OCI-LY7 (cell line): Measurements from ENCODE around the gene TMEM253. TPM values are rescaled to one million over a fixed set of nuclear protein-coding genes. Genes with fewer than 3 reads are reported as not detected.

Source experiments
- BruUV-seq: library from RNA; stranded (reverse); fragments of 400-500 nt; replicated peaks from 2 replicates; lab custom pipeline; 2021; lab: Mats Ljungman, UMichigan
- CTCF ChIA-PET: fragments of 300-600 bp; sonication (Branson Sonifier 250); formaldehyde crosslinking; loops from one replicate; lab custom pipeline; 2022; ENCODE audit warnings: antibody characterized with exemption; ENCODE audit not compliant: unreplicated experiment; lab: Charles Lee
- POLR2A ChIA-PET: fragments of 300-600 bp; sonication (Branson Sonifier 250); formaldehyde crosslinking; loops from one replicate; lab custom pipeline; 2022; ENCODE audit warnings: antibody characterized with exemption; lab: Charles Lee
- DNase-seq: peaks from one replicate; pipeline ENCODE4 v3.0.0-alpha.2; 2015; ENCODE audit warnings: low spot score
- H2AFZ ChIP-seq: fragments of 200-600 bp; sonication (generic), shearing (Covaris generic); 2 replicates; pipeline ENCODE4 v1.6.1; 2014; ENCODE audit warnings: mild to moderate bottlenecking, antibody characterized with exemption, low read length, moderate library complexity
- H3K27ac ChIP-seq: fragments of 200-600 bp; sonication (generic); 2 replicates; pipeline ENCODE4 v1.5.1; 2014; ENCODE audit warnings: mixed run types, low read depth, mild to moderate bottlenecking, moderate library complexity, low read length, inconsistent platforms; ENCODE audit not compliant: poor library complexity, severe bottlenecking
- H3K36me3 ChIP-seq: fragments of 200-600 bp; sonication (generic); 2 replicates; pipeline ENCODE4 v1.6.1; 2014; ENCODE audit warnings: mild to moderate bottlenecking, antibody characterized with exemption, low read length, moderate library complexity, mixed read lengths; ENCODE audit not compliant: insufficient read depth
- H3K4me1 ChIP-seq: fragments of 200-600 bp; sonication (generic); 2 replicates; pipeline ENCODE4 v1.5.1; 2014; ENCODE audit warnings: mild to moderate bottlenecking, low read length; ENCODE audit not compliant: insufficient read depth, poor library complexity, severe bottlenecking
- H3K4me2 ChIP-seq: fragments of 200-600 bp; sonication (generic); 2 replicates; pipeline ENCODE4 v1.6.1; 2014; ENCODE audit warnings: mild to moderate bottlenecking, low read length
- H3K4me3 ChIP-seq: fragments of 200-600 bp; sonication (generic); 2 replicates; pipeline ENCODE4 v1.5.1; 2014; ENCODE audit warnings: mild to moderate bottlenecking, low read depth, low read length; ENCODE audit not compliant: poor library complexity, severe bottlenecking
- H3K79me2 ChIP-seq: fragments of 200-600 bp; sonication (generic); 2 replicates; pipeline ENCODE4 v1.6.1; 2016; ENCODE audit warnings: low read depth, mild to moderate bottlenecking, low read length, moderate library complexity, mixed read lengths; ENCODE audit not compliant: insufficient read depth
- H3K9me2 ChIP-seq: fragments of 200-600 bp; sonication (generic); 2 replicates; pipeline ENCODE4 v1.6.1; 2016; ENCODE audit warnings: mild to moderate bottlenecking, low read length, mixed read lengths; ENCODE audit not compliant: insufficient read depth
- H3K9me3 ChIP-seq: fragments of 200-600 bp; sonication (generic); 2 replicates; pipeline ENCODE4 v1.6.1; 2014; ENCODE audit warnings: mild to moderate bottlenecking, mixed run types, low read length, mixed read lengths
- H4K20me1 ChIP-seq: fragments of 200-600 bp; sonication (generic); 2 replicates; pipeline ENCODE4 v1.6.1; 2014; ENCODE audit warnings: mild to moderate bottlenecking, antibody characterized with exemption, low read length, moderate library complexity, mixed read lengths; ENCODE audit not compliant: insufficient read depth
- CTCF ChIP-seq: fragments of 200-600 bp; sonication (generic); conservative IDR thresholded peaks from 2 replicates; pipeline ENCODE4 v1.5.1; 2014; ENCODE audit warnings: mild to moderate bottlenecking, antibody characterized with exemption, low read length, moderate library complexity, mixed read lengths
- EZH2phosphoT487 ChIP-seq: fragments of 200-600 bp; sonication (generic); IDR thresholded peaks from 2 replicates; pipeline ENCODE4 v1.6.1; 2018; ENCODE audit warnings: low read depth, borderline replicate concordance, mild to moderate bottlenecking, mixed run types, antibody characterized with exemption, low read length, moderate library complexity, mixed read lengths
- intact Hi-C: fragments of 100-400 bp; cut with micrococcal nuclease; formaldehyde crosslinking; loops from one replicate; pipeline ENCODE4 v1.10.0; 2022; ENCODE audit not compliant: unreplicated experiment
- total RNA-seq, 2 experiments: library from RNA; depleted of rRNA in 1 of 2; stranded (reverse); fragments of >200 nt in 1 of 2; shearing (Covaris generic) in 1 of 2; gene quantifications; 2 replicates each; pipeline ENCODE4 v1.2.3, GENCODE V29; 2014 to 2022

The TMEM253 gene
- total RNA-seq, 2 experiments from 2014 or later: 0.88 TPM; not detected in 1

- Histone ChIP-seq H2AFZ (no peak overlapping the region), H3K36me3 (no peaks in the 10 kb centered on the region), H3K4me1 (peaks cover 11% of the 10 kb centered on the region), H3K4me3 (no peak overlapping the region), H3K9me2 (no peaks in the 10 kb centered on the region), H3K4me2 (no peak overlapping the region), H3K27ac (no peak overlapping the region), H4K20me1 (no peaks in the 10 kb centered on the region), H3K9me3 (no peaks in the 10 kb centered on the region), H3K79me2 (no peaks in the 10 kb centered on the region)
- no peak for TF ChIP-seq EZH2phosphoT487
- TF ChIP-seq CTCF: no peak
- intact Hi-C loops: no loop called here
- ChIA-PET CTCF (no interaction called here), POLR2A (no interaction called here)
- DNase-seq: no peak
- no TSS peak for BruUV-seq
Measured at GRCh38 chr14:21084998-21085853, 15.6 kb upstream of the TMEM253 start.

- H2AFZ ChIP-seq: no peak overlapping the region
- no peak overlapping the region for H3K27ac ChIP-seq
- H3K4me3 ChIP-seq: no peak overlapping the region
- ChIA-PET POLR2A (interaction anchor here (0.9 to 1.3 kb wide), 2 partner anchors 16 to 17 kb away, joined by 3 to 7 read pairs; partner anchors contain the start of gene ARHGEF40), CTCF (interaction anchor here (0.6 kb wide), 1 partner anchor 16 kb away, joined by 3 read pairs; no protein-coding TSS in a partner anchor)
- no TSS peak for BruUV-seq
- H3K36me3 ChIP-seq: no peaks in the 10 kb centered on the region
- H3K4me1 ChIP-seq: peaks cover 11% of the 10 kb centered on the region
- no peak overlapping the region for H3K4me2 ChIP-seq
- no peaks in the 10 kb centered on the region for H3K79me2 ChIP-seq
- H4K20me1 ChIP-seq: no peaks in the 10 kb centered on the region
- TF ChIP-seq EZH2phosphoT487: no peak
- TF ChIP-seq CTCF: no peak
- no peaks in the 10 kb centered on the region for H3K9me3 ChIP-seq
- H3K9me2 ChIP-seq: no peaks in the 10 kb centered on the region
- intact Hi-C loops: loop anchor here (2.0 kb wide), 1 partner anchor 16 kb away; the partner anchor contains the start of gene ARHGEF40
- no peak for DNase-seq
Measured at GRCh38 chr14:21086908-21087293, 14.0 kb upstream of the TMEM253 start.
